HG03442 (cell line): Measurements from ENCODE around the gene KBTBD7.
"Not testable (repeated sequence)": the region's sequence is repeated elsewhere in the genome, so short reads cannot be mapped to it uniquely, and the experiment has no call there.

Experiments
- ATAC-seq: cut with Tn5 transposase; IDR thresholded peaks from one replicate; pipeline ENCODE4 v1.9.1; 2021; ENCODE audit warnings: mild to moderate bottlenecking, moderate library complexity; ENCODE audit not compliant: unreplicated experiment

The KBTBD7 gene

GRCh38 chr13:41199526-41199925 is 5.2 kb upstream of the KBTBD7 start:
- peak; percentile 65 for ATAC-seq

- no peak for ATAC-seq
Measured at GRCh38 chr13:41199079-41199478, 4.7 kb upstream of the KBTBD7 start.

- ATAC-seq: no peak
Measured at GRCh38 chr13:41196620-41197019, 2.3 kb upstream of the KBTBD7 start.

GRCh38 chr13:41196011-41196410 is 1.6 kb upstream of the KBTBD7 start:
- ATAC-seq: no peak

GRCh38 chr13:41193469-41193868 is 900 bp downstream of the KBTBD7 start:
- ATAC-seq: no peak

- no peak for ATAC-seq
Measured at GRCh38 chr13:41188584-41188983, 5.8 kb downstream of the KBTBD7 start.

- ATAC-seq: no peak
Measured at GRCh38 chr13:41186481-41186880, 7.9 kb downstream of the KBTBD7 start.

GRCh38 chr13:41182231-41182630 is 12.1 kb downstream of the KBTBD7 start:
- no peak for ATAC-seq

- no peak for ATAC-seq
Measured at GRCh38 chr13:41179593-41180250, 14.6 kb downstream of the KBTBD7 start.

GRCh38 chr13:41178040-41178439 is 16.3 kb downstream of the KBTBD7 start:
- ATAC-seq: no peak

- no peak for ATAC-seq
Measured at GRCh38 chr13:41177616-41178015, 16.8 kb downstream of the KBTBD7 start.

GRCh38 chr13:41175576-41175975 is 18.8 kb downstream of the KBTBD7 start:
- ATAC-seq: not testable (repeated sequence)

- ATAC-seq: no peak
Measured at GRCh38 chr13:41162151-41162550, 32.2 kb downstream of the KBTBD7 start.

GRCh38 chr13:41159174-41159573 is 35.2 kb downstream of the KBTBD7 start:
- no peak for ATAC-seq

GRCh38 chr13:41157048-41157717 is 37.2 kb downstream of the KBTBD7 start:
- no peak for ATAC-seq

GRCh38 chr13:41156620-41157019 is 37.7 kb downstream of the KBTBD7 start:
- ATAC-seq: no peak

GRCh38 chr13:41154042-41154441 is 40.3 kb downstream of the KBTBD7 start:
- no peak for ATAC-seq

- ATAC-seq: no peak
Measured at GRCh38 chr13:41152005-41152404, 42.4 kb downstream of the KBTBD7 start.

- no peak for ATAC-seq
Measured at GRCh38 chr13:41150058-41150457, 44.3 kb downstream of the KBTBD7 start.

- ATAC-seq: no peak
Measured at GRCh38 chr13:41148419-41149283, 45.7 kb downstream of the KBTBD7 start.

GRCh38 chr13:41145136-41145908 is 49.0 kb downstream of the KBTBD7 start:
- ATAC-seq: no peak
